GM15510 (cell line): ENCODE measurements around the gene SIT1.

Experiments
- POLR2A ChIP-seq: IDR thresholded peaks from 3 replicates; pipeline ENCODE4 v1.6.1; 2011; ENCODE audit warnings: borderline replicate concordance; ENCODE audit not compliant: insufficient read length; ENCODE audit errors: extremely low read depth

SIT1 gene

DNA sequence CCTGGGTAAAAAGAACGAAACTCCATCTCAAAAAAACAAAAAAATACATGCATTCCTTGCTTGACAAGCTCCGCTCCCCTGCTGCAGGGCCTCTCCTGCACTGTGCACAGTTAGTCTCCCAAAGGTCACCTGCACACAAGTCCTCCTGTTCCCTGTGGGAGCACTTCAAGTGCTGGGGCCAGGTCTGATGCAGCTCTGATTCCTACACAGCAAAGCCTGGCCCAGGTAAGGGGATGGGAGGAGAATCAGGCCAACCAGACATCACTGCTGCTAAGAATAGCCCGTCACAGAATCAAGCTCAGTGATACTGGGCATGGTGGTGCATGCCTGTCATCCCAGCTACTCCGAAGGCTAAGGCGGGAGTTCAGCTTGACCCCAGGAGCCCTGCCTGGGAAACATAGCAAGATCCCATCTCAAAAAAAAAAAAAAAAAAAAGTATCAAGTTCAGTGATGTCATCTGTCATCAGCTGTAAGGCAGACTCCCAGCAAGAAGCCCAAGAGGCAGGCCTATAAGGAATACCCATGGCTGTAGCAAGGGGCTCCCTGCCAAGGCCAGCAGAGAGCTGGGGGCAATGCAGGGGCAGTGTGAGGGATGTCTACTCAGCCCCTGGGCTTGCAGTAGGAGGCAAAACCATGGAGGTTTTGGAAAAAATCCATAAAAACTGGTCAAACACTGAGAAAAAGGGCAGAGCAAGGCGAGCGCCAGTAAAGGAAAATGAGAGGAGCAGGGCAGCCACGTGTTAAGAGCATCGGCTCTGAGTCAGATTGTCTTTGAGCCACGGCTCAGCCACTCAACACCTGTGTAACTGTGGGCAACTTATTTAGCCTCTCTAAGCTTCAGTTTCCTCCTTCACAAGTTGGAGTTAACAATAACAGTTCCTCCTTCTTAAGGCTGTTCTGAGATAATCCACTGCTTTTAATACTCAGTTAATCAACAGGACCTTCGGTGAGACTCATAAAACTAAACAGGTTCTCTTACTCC lies 35.8 kb upstream of the SIT1 start:
- no peak for TF ChIP-seq POLR2A

DNA sequence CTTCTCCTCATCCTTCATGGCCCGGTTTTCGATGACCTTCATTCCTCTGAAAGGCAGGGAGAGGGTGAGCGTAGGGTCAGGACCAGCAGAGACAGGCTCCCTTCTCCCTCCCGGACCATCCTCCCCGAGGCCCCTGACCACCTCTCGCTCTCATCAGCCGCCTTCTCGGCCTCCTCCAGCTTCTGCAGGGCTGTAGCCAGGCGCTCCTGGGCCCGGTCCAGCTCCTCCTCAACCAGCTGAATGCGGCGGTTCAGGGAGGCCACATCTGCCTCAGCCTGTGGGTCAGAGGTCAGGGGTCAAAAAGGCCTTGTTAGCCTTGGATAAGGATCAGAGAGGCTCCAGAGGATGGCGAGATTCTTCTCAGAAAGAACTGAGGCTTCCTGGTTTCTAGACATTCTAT lies 34.8 kb upstream of the SIT1 start:
- no peak for TF ChIP-seq POLR2A

DNA sequence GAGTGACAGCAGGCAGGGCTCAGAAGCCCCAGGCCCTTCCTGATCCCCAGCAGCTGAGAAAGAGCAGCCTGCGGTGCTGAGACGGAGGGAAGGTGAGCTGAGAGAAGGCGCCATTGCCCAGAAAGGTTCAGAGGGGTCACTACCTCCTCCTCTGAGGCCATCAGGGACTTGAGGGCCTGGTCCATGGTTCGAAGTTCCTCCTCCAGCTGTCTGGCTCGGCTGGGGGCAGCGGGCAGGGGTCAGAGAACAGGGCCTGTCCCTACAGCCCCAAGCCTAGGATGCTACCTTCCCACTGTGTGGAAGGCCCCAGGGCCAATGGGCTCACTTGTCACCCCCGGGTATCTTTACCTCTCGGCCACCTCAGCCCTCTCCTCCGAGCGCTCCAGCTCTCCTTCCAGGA lies 34.2 kb upstream of the SIT1 start:
- no peak for TF ChIP-seq POLR2A

DNA sequence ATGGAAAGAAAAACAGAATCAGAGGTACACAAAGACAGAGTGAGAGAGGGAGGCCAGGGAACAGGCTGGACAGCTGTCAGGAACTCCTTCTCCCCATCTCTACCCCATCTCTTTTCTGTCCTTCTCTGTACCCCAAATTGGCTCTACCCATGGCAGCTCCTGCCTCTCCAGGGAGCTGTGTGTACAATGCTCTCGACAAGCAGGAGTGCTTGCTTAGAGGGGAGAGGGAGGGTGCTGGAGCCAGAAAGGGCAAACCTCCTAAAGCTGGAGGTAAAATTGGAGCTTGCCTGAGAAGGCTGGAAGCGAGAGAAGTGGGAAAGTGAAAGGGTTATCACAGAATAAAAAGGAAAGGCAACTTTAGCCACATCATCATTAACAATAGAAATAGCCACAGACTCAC lies 32.6 kb upstream of the SIT1 start:
- no peak for TF ChIP-seq POLR2A

DNA sequence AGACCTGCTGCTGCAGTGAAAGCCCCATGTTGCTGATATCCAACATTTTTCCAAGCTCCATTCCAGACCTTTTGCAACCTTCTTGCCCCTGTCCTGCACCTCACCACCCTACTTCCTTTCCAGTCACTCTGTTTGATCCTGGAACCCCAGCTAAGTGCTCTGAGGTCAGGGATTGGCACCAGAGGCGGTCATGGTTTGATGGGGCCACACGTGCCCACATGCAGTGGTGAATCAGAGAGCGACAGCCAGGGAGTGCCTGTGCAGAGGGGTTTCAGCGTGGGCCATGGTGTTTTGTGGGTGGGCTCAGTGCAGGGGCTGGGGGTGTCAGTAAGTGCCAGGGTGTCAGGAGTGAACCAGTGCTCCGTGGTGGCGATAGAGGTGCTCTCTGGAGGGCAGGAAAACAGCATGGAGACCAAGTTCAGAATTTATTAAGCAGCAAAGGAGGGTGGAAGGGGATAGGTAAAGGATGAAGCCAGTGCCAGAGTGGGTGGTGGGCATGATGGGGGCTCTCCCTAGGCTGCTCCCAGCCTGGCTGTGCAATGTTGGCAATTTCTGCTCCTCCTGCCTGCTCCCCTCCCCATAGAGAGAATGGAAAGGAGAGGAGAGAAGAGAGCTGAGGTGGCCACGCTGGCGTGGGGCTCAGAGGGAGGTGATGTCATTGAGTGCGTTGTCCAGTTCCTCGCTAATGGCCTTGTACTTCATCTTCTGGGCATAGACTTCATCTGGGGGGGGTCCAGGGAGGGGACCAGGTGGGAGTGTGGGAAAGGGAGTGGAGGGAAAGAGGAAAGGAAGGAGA lies 32.0 kb upstream of the SIT1 start:
- no peak for TF ChIP-seq POLR2A

DNA sequence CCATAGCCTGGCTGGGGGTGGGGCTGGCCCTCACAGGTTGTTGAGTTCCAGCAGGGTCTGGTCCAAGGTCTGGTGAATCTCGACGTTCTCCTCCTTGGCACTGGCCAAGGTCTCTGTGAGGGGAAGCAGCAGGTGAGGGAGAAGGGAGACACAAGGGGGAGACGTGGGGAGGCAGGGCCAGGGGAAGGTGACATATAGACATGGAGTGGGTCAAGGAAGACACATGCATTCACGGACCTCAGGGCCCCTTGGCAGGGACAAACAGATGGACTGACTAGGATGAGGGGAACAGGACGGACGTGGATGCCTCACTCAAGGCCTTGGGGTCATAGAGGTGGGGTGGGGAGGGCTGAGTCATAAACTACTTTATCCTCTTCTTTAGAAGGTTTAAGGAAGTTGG lies 31.3 kb upstream of the SIT1 start:
- TF ChIP-seq POLR2A: no peak

DNA sequence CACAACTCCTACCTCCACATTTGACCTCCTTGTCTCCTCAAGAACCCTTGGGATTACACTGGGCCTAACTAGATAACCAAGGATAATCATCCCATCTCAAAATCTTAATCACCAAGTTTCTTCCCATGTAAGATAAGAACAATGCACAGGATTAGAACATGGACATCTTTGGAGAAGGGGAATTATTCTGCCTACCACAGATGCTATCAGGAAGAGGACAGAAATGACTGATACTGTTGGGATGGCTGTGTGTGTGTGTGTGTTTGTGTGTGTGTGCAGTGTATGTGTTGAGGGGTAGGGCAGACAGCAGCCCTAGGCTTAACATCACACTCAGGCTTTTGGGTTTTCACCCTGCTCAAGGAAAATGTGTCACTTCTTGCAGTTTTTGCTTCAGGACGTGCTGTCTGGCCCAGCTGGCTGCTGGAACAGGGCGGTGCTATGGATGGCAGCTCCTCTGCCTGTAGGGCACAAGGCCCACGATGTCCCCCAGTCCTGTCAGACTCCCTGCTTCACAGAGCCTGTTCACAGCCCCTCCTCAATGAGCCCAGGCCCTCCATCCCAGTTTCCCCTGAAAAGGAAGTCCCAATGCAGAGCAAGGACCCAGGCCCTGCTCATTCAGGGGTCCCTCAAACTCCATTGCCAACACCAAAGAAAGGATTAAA lies 30.7 kb upstream of the SIT1 start:
- TF ChIP-seq POLR2A: no peak

DNA sequence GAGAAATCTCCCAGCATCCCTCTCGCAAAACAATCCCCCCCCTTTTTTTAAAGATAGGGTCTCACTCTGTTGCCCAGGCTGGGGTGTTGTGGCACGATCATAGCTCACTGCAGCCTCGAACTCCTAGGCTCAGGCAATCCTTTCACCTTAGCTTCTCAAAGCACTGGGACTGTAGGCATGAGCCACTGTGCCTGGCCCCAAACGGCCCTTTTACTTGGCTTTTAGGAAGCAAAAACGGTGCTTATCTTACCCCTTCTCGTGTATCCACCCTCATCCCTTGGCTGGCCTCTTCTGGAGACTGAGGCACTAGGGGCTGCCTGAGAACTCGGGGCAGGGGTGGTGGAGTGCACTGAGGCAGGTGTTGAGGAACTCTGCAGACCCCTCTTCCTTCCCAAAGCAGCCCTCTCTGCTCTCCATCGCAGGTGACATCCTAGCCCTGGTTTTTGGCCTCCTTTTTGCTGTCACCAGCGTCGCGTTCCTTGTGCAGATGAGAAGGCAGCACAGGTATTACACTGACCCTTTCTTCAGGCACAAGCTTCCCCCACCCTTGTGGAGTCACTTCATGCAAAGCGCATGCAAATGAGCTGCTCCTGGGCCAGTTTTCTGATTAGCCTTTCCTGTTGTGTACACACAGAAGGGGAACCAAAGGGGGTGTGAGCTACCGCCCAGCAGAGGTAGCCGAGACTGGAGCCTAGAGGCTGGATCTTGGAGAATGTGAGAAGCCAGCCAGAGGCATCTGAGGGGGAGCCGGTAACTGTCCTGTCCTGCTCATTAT lies 29.8 kb upstream of the SIT1 start:
- no peak for TF ChIP-seq POLR2A

DNA sequence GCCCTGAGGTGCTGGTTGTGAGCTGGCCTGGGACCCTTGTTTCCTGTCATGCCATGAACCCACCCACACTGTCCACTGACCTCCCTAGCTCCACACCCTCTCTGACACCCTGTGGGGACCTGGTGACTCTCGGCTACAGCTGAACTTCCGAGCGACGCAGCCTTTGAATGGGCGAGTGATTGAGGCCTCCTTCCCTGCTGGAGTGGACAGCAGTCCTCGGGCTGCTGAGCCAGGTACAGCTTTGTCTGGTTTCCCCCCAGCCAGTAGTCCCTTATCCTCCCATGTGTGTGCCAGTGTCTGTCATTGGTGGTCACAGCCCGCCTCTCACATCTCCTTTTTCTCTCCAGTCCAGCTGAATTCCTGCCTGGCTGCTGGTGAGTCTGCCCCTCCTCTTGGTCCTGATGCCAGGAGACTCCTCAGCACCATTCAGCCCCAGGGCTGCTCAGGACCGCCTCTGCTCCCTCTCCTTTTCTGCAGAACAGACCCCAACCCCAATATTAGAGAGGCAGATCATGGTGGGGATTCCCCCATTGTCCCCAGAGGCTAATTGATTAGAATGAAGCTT lies 29.1 kb upstream of the SIT1 start:
- TF ChIP-seq POLR2A: no peak

DNA sequence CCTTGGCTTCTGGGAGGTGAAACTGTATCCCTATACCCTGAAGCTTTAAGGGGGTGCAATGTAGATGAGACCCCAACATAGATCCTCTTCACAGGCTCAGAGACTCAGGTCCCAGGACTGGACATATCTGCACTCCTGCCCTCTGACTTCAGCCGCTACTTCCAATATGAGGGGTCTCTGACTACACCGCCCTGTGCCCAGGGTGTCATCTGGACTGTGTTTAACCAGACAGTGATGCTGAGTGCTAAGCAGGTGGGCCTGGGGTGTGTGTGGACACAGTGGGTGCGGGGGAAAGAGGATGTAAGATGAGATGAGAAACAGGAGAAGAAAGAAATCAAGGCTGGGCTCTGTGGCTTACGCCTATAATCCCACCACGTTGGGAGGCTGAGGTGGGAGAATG lies 28.4 kb upstream of the SIT1 start:
- TF ChIP-seq POLR2A: no peak

DNA sequence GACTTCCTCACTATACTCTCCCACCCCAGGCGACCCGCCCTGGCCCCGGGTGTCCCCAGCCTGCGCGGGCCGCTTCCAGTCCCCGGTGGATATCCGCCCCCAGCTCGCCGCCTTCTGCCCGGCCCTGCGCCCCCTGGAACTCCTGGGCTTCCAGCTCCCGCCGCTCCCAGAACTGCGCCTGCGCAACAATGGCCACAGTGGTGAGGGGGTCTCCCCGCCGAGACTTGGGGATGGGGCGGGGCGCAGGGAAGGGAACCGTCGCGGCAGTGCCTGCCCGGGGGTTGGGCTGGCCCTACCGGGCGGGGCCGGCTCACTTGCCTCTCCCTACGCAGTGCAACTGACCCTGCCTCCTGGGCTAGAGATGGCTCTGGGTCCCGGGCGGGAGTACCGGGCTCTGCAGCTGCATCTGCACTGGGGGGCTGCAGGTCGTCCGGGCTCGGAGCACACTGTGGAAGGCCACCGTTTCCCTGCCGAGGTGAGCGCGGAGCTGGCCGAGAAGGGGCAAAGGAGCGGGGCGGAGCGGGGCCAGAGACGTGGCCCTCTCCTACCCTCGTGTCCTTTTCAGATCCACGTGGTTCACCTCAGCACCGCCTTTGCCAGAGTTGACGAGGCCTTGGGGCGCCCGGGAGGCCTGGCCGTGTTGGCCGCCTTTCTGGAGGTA lies 25.1 kb upstream of the SIT1 start:
- no peak for TF ChIP-seq POLR2A

DNA sequence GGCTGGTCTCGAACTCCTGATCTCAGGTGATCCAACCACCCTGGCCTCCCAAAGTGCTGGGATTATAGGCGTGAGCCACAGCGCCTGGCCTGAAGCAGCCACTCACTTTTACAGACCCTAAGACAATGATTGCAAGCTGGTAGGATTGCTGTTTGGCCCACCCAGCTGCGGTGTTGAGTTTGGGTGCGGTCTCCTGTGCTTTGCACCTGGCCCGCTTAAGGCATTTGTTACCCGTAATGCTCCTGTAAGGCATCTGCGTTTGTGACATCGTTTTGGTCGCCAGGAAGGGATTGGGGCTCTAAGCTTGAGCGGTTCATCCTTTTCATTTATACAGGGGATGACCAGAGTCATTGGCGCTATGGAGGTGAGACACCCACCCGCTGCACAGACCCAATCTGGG lies 24.5 kb upstream of the SIT1 start:
- no peak for TF ChIP-seq POLR2A

DNA sequence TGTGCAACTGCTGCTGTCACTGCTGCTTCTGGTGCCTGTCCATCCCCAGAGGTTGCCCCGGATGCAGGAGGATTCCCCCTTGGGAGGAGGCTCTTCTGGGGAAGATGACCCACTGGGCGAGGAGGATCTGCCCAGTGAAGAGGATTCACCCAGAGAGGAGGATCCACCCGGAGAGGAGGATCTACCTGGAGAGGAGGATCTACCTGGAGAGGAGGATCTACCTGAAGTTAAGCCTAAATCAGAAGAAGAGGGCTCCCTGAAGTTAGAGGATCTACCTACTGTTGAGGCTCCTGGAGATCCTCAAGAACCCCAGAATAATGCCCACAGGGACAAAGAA lies 23.3 kb upstream of the SIT1 start:
- TF ChIP-seq POLR2A: no peak
